ENCODE measurements around the gene HERC3. TPM values are rescaled to one million over a fixed set of nuclear protein-coding genes. Genes with fewer than 3 reads are reported as not detected.
A peak's percentile ranks its signal among the peaks of the same experiment; 100 is the strongest.

HERC3 gene
- total and polyA plus RNA-seq, 2 of the 13 experiments (the other 11 are each of a cell fraction or from before 2014, with no cell fraction given): 3.8 to 6.2 TPM

- TF ChIP-seq AKNA (CRISPR knock-in tag; IDR thresholded peaks at IDR 0.05; ENCODE audit: borderline replicate concordance) (no peak), ZBTB14 (CRISPR knock-in tag; IDR thresholded peaks at IDR 0.05) (no peak), MTF2 (CRISPR knock-in tag; IDR thresholded peaks at IDR 0.05; ENCODE audit: borderline replicate concordance) (no peak), ZKSCAN8 (CRISPR knock-in tag; IDR thresholded peaks at IDR 0.05; ENCODE audit: borderline replicate concordance) (no peak), ZBTB34 (CRISPR knock-in tag; IDR thresholded peaks at IDR 0.05) (no peak), ZNF484 (CRISPR knock-in tag; IDR thresholded peaks at IDR 0.05; ENCODE audit: borderline replicate concordance, low read depth) (no peak), RARA (CRISPR knock-in tag; IDR thresholded peaks at IDR 0.05) (no peak), ZNF446 (CRISPR knock-in tag; IDR thresholded peaks at IDR 0.05) (no peak; the same call in 1 of the 2 replicates), POLR2AphosphoS5 (IDR thresholded peaks at IDR 0.05; ENCODE audit: low read depth, low read length) (no peak), ZNF274 (CRISPR knock-in tag; IDR thresholded peaks at IDR 0.05) (0 out of 2 replicates have a peak, but pooled peaks have one; percentile 37), CREB3 (CRISPR knock-in tag; IDR thresholded peaks at IDR 0.05) (0 out of 2 replicates have a peak, but pooled peaks have one; percentile 41), NFATC3 (CRISPR knock-in tag; IDR thresholded peaks at IDR 0.05) (no peak), FOXA1 (IDR thresholded peaks at IDR 0.05) (no peak), FOXA1 (CRISPR knock-in tag; IDR thresholded peaks at IDR 0.05) (no peak), MIXL1 (CRISPR knock-in tag; IDR thresholded peaks at IDR 0.05) (0 out of 2 replicates have a peak, but pooled peaks have one; percentile 53), ZNF276 (CRISPR knock-in tag; IDR thresholded peaks at IDR 0.05; ENCODE audit: low read depth) (0 out of 2 replicates have a peak, but pooled peaks have one; percentile 51), CSRNP2 (CRISPR knock-in tag; conservative IDR thresholded peaks at IDR 0.05; ENCODE audit: low read depth) (no peak)
Observed at GRCh38 chr4:88591787-88592599, at the start of gene HERC3 (continued).
